Activated CD4-positive, alpha-beta T cell treated with anti-CD3 and anti-CD28 coated beads for 24 hours (primary cell): ENCODE measurements around the gene EFNA5.

Experiments used
- DNase-seq, 2 donors: peaks; one replicate each; pipeline ENCODE4 v3.0.0-alpha.2; 2020; ENCODE audit warnings: low read depth in 2 of 2

EFNA5 gene

DNA sequence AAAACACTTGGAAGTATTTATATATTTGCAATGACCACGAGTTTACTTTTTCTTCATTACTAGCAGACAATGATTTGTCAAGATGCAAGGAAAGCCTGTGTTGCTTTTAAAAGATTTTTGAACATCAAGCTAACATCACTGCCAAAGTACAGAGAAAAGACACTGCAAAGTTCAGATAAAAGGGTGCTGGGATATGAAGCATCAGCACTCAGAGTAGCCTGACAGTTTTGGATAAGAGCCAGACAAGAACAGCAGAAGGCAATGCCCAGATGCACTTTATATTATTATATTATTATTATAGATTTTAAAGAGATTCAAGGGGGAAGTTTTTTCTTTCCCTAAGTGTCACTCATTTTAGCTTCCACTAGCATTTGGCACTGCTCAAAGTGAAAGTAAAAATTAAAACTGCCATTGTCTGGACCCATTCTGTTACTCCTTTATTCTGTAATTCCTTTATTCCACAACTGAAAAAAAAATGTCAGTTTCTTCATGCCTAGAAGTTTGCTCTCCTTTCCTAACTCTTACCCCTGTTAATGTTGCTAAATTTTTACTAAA, 240.6 kb downstream of the EFNA5 start:
- DNase-seq, result no peak

GRCh38 chr5:107428303-107428813, 242.4 kb downstream of the EFNA5 start:
- DNase-seq, result no peak

GRCh38 chr5:107426872-107427271, 243.9 kb downstream of the EFNA5 start:
- DNase-seq, result no peak

DNA sequence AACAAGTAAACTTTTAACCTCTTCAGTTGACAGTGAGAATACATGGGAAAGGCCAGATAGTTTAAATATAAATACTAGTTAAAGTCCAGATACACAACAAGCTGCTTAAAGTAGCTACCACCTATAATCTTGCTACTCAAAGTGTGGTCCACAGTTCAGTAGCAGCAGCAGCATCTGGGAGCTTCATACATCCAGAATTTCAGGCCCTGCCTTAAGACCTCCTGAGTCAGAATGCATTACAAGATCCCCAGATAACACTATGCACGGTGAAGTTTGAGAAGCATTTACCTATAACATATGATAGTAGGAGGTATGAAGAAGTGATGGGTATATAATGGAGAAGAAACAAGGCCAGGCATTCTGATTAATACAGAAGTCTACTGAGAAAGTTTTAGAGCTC, 244.5 kb downstream of the EFNA5 start:
- no peak for DNase-seq

- no peak for DNase-seq
Measured at GRCh38 chr5:107425541-107426031, 245.2 kb downstream of the EFNA5 start.

DNA sequence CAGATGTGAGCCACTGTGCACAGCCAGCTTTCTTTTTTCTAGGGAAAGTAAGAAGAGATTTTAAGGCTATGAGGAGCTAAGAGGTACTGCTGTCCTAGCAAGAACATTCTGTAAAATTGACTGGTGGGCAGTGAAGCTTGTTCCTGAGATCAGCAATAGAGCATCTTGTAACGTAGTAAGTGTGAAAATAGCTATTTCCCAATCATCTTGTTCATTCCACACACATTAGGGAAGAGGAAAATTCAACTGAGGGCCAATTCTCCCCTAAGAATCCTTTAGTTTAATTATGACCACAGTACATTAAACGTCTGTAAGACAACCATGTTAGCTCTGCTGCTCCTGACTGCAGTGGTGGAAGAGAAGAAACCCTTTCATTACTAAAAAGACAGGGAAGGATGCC, 246.2 kb downstream of the EFNA5 start:
- DNase-seq, result no peak

DNA sequence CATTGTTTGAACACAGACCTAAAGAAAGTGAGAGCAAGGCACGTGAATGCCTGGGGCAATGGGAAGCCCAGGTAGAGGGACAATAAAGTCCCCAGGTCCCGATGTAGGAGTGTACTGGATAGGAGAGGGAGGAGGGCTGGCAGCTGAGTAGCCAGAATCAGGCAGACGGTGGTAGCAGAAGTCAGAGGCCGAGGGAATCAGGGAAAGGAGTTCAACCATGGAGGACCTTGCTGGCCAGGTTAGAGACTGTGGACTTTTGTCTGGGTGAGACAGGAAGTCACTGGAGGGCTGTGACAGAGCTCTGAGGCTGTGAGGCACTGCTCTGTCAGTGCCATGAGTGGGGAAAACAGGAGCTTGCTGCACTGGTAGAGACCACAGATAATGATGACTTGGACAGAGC, 248.2 kb downstream of the EFNA5 start:
- no peak for DNase-seq

GRCh38 chr5:107419498-107419897, 251.2 kb downstream of the EFNA5 start:
- DNase-seq, result no peak

DNA sequence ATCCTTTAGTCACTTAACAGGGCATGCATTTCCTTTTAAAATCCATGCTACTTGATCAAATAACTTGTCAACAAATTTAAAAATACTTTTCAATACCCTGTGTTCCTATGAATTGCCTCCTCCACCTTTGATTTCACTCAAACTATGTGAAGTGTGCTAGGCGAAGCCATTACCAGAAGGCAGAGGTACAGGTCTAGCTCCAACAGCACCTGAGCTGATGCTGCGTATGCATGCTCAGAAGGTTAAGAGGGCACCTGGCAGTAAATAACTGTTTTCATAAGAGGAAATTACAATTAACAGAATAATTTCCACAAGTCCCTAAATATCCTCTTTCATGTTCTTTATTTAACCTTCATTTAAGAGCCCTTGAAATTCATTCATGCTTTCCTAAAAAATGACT, 251.8 kb downstream of the EFNA5 start:
- DNase-seq, result no peak

GRCh38 chr5:107418071-107418470, 252.7 kb downstream of the EFNA5 start:
- no peak for DNase-seq

GRCh38 chr5:107415762-107416161, 255.0 kb downstream of the EFNA5 start:
- no peak for DNase-seq

DNA sequence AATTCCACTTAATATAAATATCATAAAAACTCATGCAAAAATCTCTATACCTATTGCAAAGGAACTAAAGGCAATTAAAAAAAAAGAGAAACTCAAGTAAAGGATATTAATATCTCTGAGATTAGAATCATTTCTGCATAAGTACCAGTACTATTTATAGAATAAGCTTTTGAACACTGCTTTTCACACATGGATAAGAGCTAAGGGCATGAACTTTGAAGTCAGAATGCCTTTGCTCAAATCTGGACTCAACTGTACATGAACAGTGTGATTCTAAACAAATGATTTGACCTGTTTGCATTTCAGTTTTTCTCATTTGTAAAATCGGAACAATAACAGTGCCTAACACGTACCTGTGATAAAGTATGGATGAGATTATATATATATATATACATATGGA, 255.9 kb downstream of the EFNA5 start:
- no peak for DNase-seq

DNA sequence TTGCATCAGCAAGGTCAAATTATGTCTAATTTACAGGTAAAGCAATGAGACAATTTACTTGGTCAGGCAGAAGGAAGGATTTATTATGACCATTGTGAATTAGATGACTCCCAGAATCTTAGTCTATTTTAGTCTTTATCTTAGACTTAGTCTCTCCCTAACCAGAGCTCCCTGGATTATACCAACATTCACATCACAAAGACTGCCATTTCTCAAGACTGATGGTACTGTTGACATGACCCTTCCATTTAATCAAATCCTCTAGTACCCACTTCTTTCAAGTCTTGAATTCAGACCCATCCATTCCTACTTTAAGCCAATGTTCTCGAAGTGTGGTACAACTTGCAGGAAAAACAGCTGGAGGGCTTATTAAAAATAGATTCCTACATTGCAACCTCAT, 257.0 kb downstream of the EFNA5 start:
- no peak for DNase-seq

GRCh38 chr5:107408564-107408963, 262.2 kb downstream of the EFNA5 start:
- no peak for DNase-seq

- no peak for DNase-seq
Measured at GRCh38 chr5:107407713-107408298, 262.9 kb downstream of the EFNA5 start.

DNA sequence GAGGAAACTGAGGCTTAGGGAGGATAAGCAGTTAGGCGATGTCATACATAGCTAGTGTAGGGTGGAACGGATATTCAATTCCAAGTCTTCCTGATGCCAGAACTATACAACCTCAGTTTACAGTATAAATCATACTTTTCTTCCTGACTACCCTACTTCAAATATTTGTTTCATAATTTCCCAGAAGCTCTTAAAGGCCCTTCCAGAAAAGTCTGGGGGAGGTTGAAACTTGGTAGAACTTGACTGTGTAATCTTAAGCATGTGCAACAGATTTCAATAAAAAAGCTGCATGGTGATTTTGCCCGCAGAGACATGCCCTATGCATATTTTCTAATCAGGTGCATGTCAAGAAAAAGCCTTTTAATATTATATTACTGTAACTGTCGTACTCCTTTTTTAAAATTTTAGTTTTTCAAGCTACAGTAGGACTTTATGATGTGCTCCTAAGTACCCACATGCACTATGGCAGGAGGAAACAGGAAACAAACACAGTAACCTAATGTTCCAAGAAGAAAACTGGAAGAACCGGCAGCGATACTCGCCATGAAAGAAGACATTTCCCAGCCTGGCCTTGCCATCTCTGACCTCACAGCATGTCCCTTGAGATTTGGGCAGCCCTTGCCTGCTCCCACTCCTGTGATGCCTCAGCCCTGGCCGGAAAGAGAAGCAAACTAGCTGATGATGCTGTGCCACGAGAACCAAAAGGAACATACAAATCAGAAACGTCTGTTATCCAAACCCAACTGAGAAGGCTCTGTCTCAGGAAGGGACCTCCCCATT, 266.0 kb downstream of the EFNA5 start:
- DNase-seq, result no peak

- DNase-seq, result no peak
Measured at GRCh38 chr5:107403228-107403953, 267.3 kb downstream of the EFNA5 start.

- no peak for DNase-seq
Measured at GRCh38 chr5:107402434-107403227, 268.1 kb downstream of the EFNA5 start.

DNA sequence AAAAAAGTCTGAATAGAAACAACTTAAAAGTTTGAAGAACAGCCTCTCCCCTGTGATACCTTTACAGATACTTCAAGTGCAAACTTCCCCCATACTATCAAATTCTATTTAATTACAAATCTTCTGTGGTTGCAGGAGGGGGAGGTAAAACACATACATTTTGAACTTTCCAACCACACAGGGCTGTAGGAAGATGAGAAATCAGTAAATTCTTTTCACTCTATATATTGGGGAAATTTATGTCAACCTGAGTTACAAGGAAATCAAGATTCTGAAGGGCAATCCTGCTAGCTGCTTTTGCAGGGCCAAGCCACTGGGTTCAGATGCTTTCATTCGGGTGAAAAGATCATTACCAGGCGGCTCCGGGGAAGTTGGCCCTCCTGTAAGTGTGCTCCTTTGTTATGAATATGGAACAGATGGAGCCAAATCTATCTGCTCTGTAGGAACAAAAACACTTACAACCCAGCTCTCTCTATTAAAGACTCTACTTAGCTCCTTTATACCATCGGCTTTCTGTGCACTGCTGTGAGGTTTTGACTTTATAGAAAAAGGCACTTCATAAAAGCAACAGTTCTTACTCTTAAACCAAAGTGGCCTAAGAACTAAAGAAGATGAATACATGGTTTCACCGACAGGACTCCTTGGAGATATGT, 269.1 kb downstream of the EFNA5 start:
- no peak for DNase-seq

DNA sequence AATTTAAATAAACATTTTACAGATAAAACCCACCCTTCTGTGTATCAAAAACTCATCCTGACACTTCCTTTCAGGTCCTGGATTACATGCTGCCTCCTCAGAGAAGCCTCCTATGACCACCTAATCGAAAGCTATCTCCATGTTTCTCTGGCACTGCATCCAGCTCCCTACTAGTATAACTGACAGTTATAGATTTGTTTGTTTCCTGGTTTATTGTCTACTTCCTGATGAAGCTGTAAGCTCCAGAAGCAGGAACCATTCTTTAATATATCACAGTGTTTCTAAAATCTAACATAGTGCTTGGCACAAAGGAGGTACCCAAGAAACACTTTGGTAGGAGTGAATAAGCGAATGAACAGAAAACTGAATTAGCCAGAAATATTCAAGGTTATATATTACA, 270.4 kb downstream of the EFNA5 start:
- DNase-seq, result no peak

DNA sequence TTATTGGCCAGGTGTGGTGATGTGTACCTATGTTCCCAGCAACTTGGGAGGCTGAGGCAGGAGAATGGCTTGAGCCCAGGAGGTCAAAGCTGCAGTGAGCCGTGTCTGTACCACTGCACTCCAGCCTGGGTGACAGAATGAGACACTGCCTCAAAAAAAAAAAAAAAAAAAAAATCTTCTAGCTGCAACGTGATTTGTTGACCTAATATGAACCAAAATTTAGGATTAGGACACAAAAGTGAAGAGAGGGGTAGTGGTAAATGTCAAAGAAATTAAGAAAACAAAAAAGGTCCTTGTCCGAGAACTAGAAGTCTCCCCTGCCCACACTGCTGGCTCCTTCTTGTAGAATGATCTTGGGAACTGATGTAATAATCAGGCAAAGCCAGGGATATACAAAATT, 272.0 kb downstream of the EFNA5 start:
- no peak for DNase-seq
